Colon (tissue), 2 donors: ENCODE results near the gene FCN3.

Experiments used
- FAIRE-seq: peaks from 2 replicates; lab custom pipeline; 2012; peaks lifted over from hg19 to GRCh38; lab: Jason Lieb, UNC
- donor health status: control.
- donor health status: control.

The FCN3 gene

GRCh38 chr1:27358038-27358927 is 16.3 kb downstream of the FCN3 start:
- FAIRE-seq = no peak

- FAIRE-seq = no peak
These were observed 17.2 kb downstream of the FCN3 start for GRCh38 chr1:27357281-27358037.

GRCh38 chr1:27356619-27357280 is 17.9 kb downstream of the FCN3 start:
- no peak for FAIRE-seq

- no peak for FAIRE-seq
These were observed 18.4 kb downstream of the FCN3 start for GRCh38 chr1:27356277-27356618.

GRCh38 chr1:27355683-27356082 is 18.9 kb downstream of the FCN3 start:
- no peak for FAIRE-seq

GRCh38 chr1:27353629-27354028 is 21.0 kb downstream of the FCN3 start:
- no peak for FAIRE-seq

- no peak for FAIRE-seq
These were observed 21.5 kb downstream of the FCN3 start for GRCh38 chr1:27353166-27353565.

GRCh38 chr1:27351541-27352107 is 23.0 kb downstream of the FCN3 start:
- no peak for FAIRE-seq

- no peak for FAIRE-seq
These were observed 23.7 kb downstream of the FCN3 start for GRCh38 chr1:27350663-27351540.

GRCh38 chr1:27349784-27350662 is 24.6 kb downstream of the FCN3 start:
- no peak for FAIRE-seq

- FAIRE-seq = no peak
These were observed 25.5 kb downstream of the FCN3 start for GRCh38 chr1:27348861-27349783.

GRCh38 chr1:27346991-27347624 is 27.5 kb downstream of the FCN3 start:
- FAIRE-seq = no peak

- no peak for FAIRE-seq
These were observed 28.3 kb downstream of the FCN3 start for GRCh38 chr1:27346357-27346756.

GRCh38 chr1:27345272-27345671 is 29.4 kb downstream of the FCN3 start:
- no peak for FAIRE-seq

- FAIRE-seq = no peak
These were observed 31.0 kb downstream of the FCN3 start for GRCh38 chr1:27343639-27344025.

- FAIRE-seq = no peak
These were observed 31.6 kb downstream of the FCN3 start for GRCh38 chr1:27342778-27343638.

GRCh38 chr1:27342391-27342777 is 32.2 kb downstream of the FCN3 start:
- no peak for FAIRE-seq
